GM19043 (cell line): ENCODE data around the gene SLC48A1.

ENCODE experiments used
- ATAC-seq: cut with Tn5 transposase; IDR thresholded peaks from one replicate; pipeline ENCODE4 v1.9.1; 2021; ENCODE audit warnings: low read depth; ENCODE audit not compliant: unreplicated experiment

The SLC48A1 gene

DNA sequence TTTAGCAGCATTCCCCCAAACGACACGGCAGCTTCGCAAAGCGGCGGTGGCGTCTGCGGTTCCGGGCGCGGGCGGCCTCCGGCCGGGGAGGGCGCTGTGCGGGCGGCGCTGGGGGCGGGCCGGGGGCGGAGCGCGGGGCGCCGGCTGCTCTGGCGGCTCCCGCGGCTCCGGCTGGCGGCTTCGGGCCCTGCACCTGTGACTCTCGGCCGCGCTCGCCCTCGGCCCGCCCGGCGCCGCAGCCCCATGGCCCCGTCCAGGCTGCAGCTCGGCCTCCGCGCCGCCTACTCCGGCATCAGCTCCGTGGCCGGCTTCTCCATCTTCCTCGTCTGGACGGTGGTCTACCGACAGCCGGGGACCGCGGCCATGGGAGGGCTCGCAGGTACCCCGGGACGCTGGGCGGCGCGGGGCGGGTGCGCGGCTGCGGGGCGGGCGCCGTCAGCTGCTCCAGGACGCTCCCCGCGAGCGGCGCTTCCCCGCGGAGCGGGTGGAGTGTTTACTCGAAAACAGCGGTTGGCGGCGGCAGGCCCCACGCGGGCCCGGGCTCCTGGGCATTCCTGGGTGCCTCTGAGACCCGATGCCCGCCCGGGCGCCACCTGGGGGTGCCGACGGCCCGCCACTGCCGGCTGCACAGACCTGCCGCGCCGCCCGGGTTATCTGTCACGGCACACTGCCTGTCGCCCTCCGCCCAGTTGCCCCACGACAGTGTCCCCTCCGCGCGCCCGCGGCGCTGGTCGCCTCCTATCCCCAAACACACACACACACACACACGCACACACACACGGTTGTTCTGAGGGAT is at the start of gene SLC48A1:
SLC48A1 (plus strand) TSS at position 177 of the 796 bp plus-strand sequence; CDS start at position 244, 67 bp downstream.
- peak; percentile 79 for ATAC-seq

- no peak for ATAC-seq
Measured at GRCh38 chr12:47725091-47725772, 47.8 kb upstream of the SLC48A1 start, which contains the start of gene ENDOU. ENDOU (minus strand) TSS chr12:47725490; CDS start chr12:47725413, 77 bp downstream.

- ATAC-seq: peak; percentile 73
Measured at GRCh38 chr12:47725893-47726292, 47.1 kb upstream of the SLC48A1 start.

- no peak for ATAC-seq
Measured at GRCh38 chr12:47729233-47729632, 43.8 kb upstream of the SLC48A1 start.

GRCh38 chr12:47730341-47730744 is 42.7 kb upstream of the SLC48A1 start:
- ATAC-seq: no peak

DNA sequence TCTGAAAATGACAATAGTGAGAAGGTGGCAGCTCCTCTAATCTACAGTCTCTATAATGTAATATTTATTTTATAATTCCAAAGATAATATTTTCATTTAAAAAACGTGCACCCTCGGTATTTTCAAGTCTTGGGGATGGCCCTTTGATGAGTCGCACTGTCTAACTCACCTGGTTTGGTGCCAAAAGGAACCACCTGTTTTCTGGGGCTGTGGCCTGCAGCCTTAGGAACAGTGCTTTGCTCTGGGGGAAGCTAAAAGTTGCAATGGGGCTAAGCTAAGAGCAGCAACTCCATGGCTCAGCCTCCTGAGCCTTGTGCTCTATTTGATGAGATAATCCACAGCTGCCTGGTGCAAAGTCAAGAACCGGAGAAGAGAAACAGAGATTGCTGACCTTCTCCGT is 41.3 kb upstream of the SLC48A1 start:
- no peak for ATAC-seq

GRCh38 chr12:47732504-47732903 is 40.5 kb upstream of the SLC48A1 start:
- ATAC-seq: no peak

DNA sequence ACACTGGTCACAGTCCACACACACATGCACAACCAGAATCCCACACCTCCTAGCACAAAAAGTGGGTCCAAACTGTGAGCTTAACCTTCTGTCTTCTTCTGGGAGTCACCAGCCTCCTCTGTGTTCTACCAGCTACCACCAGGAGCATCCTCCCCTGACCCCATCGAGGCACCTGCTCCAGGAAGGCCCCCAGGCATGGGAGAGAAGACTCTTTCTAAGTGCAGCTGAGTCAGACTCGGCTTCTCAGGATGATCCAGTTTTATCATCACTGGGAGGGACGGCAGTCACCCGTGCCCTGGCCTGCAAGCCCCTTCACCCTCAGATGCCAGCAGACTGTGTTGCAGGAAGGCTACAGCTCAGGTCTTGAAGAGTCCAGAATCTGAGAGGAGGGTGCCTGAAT is 39.9 kb upstream of the SLC48A1 start:
- ATAC-seq: no peak

DNA sequence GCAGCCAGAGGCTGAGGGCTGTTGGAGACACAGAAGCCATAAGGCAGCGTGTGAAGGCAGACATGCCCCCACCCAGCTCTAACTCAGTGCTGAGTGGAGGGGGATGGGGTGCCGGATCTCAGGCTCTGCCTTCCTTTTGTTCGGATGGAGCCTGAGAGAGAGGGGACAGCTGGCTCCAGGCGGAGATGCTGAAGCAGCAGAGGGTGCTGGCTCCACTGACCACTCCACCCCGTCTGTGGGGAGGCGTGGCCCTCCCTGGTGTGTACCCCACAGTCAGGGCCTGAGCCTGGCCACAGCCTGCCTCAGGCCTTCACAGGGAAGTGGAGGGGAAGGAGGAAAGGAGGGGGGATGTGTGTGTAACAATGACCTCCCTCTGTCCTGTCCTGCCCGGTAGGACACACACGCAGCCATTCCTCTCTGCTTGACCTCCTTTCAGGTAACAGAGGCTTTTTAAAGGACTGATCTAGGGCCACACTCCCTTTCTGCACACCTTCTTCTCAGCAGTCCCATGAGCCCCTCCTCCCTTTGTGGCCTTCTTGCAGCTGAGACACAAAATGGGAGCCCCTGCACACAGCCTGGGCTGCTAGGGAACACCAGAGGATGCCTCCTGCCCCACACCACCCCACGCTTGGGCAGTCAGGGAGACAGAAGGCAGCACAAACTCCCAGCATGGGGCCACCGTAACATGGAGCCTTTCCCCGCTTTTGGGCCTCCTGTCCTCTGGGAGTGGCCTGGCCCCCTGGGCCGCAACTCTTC is 38.1 kb upstream of the SLC48A1 start:
- no peak for ATAC-seq

DNA sequence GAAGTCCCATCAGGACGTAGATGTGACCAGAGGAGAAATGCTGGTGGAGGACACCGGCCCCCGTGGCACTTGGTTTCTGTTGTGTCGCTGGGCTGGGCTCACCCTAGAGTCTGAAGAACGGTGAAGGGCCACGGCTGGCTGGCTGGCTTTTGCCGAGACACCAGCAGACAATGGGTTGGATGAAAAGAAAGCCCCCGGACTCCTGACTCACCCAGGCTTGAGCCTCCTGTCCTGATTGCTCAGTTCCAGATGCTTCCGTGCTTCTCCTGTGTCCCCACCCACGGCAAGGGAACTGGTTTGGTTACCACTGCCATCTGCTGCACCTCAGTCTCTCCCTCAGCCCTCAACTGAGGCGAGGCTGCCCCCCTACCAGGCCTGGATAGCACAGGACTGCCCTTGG is 37.4 kb upstream of the SLC48A1 start:
- ATAC-seq: no peak

GRCh38 chr12:47736216-47736615 is 36.8 kb upstream of the SLC48A1 start:
- no peak for ATAC-seq

GRCh38 chr12:47736877-47737676 is 36.0 kb upstream of the SLC48A1 start:
- ATAC-seq: no peak

DNA sequence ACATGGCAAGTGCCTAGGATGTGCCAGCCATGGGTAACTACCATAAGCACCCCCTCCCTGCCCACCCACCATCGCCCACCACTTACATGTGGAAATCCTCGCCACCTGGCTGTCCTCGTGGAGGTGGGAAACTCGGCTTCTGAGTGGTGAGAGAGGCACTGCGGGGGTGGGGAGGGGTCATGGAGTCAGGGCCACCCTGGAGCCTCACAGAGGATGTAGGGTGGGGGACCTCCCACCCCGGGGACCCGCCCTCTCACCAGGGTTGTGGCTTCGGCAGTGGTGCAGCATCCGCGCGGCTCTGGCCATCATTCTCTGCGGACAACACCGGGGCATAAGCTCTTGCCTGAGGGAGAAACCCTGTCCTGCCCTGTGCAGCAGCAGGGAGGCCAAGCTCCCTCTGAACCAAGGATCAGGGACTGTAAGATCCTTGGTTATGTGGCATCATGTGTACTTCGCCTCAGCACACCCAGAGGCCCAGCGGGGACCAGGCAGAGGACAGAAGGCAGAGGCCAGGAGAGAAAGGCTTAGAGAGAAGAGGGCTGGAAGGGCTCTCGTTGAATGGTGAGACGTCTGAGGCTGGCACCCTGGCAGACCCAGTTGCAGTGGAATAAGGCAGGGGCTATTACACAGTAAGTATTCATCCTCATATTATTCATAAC is 35.0 kb upstream of the SLC48A1 start:
- ATAC-seq: no peak

DNA sequence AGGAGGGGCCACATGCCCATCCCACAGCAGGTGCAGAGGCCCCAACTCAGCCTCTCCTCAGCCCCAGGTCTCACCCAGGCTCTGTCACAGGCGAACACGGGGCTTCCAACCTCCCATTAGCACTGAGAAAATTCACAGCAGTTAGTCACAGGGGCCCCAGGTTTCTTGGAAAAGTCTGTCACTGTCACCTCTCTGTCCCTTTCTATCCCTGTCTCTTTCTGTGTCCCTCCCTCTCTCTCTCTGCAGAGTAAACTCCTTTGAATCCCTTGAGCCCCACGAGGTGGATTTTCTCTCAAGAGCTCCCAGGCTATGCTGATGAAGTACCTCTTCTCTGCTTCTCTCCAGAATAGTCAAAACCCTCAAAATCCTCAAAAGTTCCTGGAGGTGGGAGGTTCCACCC is 33.7 kb upstream of the SLC48A1 start:
- ATAC-seq: no peak

GRCh38 chr12:47739979-47740378 is 33.1 kb upstream of the SLC48A1 start:
- peak; percentile 64 for ATAC-seq

DNA sequence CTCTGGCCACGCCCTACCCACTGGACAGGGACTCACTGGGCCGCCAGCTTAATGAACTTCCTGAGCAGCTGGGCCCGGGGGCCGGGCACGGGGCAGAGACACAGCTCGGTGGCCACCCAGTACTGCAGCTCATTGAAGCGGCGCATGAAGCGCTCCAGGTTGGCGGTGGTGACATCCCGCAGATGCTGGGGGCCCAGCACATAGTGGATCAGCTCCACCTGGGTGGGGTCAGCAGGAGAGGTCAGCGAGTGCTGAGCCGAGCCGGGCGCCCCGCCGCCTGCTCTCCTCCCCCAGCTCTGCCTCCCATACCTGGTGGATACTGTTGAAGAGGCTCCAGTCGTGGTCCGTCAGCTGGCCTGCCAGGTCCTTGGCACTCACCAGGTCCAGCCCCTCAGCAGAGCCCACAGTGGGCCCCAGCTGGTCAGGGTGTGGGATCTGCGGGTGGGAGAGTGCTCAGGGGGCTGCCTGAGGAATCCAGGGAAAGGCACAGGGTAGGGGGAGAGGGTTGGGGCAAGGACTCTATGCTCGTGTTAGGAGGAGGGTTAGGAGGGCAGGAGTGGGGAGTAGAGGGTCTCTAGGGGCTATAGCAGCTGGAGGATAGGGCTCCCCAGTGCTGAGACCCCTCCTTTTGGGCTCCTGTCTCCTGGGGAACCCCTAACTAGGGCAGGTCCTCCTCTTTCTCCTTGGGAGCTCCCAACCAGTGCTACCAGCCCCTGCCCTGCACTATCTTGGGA is 32.3 kb upstream of the SLC48A1 start:
- ATAC-seq: peak; percentile 51

DNA sequence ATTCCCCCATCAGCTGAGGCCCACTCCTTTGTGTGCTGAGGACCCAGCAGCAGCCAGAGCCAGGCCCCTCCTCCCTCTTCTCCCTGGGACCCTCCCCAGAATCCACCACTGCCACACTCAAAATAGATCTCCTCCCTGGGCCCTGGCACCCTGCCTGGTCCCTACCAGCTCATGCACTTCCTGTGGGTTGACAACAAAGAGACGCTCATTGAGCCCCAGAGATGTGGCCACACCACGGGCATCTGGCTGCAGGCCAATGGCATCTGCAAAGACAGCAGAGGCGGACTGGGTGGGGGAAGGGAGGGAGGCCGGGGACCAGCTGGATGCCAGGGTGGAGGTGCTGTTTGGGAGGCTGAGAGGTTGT is 31.7 kb upstream of the SLC48A1 start:
- no peak for ATAC-seq

DNA sequence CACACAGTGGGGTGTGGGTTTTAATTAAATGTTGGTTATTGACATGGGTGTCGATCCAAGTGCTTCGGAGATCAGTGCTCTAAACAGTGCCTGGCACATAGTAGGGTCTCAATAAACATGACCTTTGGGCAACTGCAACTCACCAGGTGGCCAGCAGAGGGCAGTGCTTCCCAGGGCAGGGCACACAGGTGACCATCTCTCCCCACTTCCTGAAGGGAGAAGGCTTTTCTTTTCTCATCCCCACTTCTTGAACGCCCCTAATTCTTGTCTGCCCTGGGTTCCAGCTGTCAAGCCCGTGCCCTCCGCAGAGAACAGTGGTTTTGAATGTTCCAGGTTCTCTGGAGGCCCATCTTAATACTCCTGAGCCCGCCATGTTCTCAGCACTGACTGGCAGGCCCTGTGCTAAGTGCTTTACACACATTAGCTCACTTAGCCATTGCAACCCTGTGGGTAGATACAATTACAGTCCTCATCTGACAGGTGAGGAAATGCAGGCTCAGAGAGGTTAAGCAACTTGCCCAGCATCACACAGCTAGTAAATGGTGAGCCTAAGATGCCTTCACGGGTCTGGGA is 30.7 kb upstream of the SLC48A1 start:
- ATAC-seq: no peak

DNA sequence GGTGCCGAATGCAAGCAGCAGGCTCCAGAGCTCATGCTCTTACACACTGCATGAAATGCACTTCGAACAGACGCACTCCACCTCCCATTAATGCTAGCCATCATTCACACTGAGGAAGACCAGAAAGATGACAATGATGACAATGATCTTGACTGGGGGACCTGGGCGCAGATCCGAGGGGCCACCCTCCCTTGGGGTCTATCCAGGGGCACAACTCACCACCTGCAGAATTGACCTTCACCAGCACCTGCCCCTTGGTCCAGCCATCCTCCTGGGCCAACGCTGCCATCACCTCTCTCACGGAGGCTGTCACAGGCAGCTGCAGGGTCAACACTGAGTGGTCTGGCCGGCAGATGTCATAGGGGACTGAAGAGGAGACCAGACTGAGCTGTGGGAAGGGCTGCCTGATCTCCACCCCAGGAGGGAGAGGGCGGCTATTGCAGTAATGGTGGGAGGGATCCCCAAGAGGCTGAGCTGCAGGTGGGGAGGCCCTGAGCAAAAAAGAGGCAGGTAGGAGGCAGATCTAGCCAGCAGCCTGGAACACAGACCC is 29.7 kb upstream of the SLC48A1 start:
- ATAC-seq: no peak
